WTC11 (cell line): ENCODE results near the gene FPR3. TPM values are rescaled to one million over a fixed set of nuclear protein-coding genes. Genes with fewer than 3 reads are reported as not detected.

Experiments used
- ATAC-seq: fragments of 200-7000 bp; cut with Tn5 transposase; 2 replicates; pipeline ENCODE4 v1.10.0; 2021; ENCODE audit warnings: mild to moderate bottlenecking, moderate library complexity
- CTCF ChIA-PET: fragments of 300-600 bp; sonication (Branson Sonifier 250); formaldehyde crosslinking; loops from one replicate; lab custom pipeline; 2021; ENCODE audit warnings: antibody characterized with exemption; lab: Charles Lee
- POLR2A ChIA-PET: fragments of 350-600 bp; sonication (Branson Sonifier 250); formaldehyde crosslinking; loops from one replicate; lab custom pipeline; 2021; ENCODE audit warnings: antibody characterized with exemption; lab: Charles Lee
- DNase-seq: peaks from one replicate; pipeline ENCODE4 v3.0.0; 2021; ENCODE audit warnings: low spot score
- H3K27ac Mint-ChIP-seq: 2 replicates; pipeline ENCODE4 v1.8.0; 2021; ENCODE audit warnings: mixed read lengths
- H3K27me3 Mint-ChIP-seq: 2 replicates; pipeline ENCODE4 v1.8.0; 2021; ENCODE audit warnings: low read depth, mild to moderate bottlenecking, moderate library complexity, mixed read lengths
- H3K36me3 Mint-ChIP-seq: 2 replicates; pipeline ENCODE4 v1.8.0; 2021; ENCODE audit warnings: mixed read lengths
- H3K4me1 Mint-ChIP-seq: 2 replicates; pipeline ENCODE4 v1.8.0; 2022; ENCODE audit warnings: mixed read lengths
- H3K4me3 Mint-ChIP-seq: 2 replicates; pipeline ENCODE4 v1.8.0; 2021; ENCODE audit warnings: mild to moderate bottlenecking, moderate library complexity, mixed read lengths
- H3K9me3 Mint-ChIP-seq: 2 replicates; pipeline ENCODE4 v1.8.0; 2021; ENCODE audit warnings: mixed read lengths
- AR ChIP-seq: fragments of 250-450 bp; sonication (Bioruptor Pico); IDR thresholded peaks from 2 replicates; pipeline ENCODE4 v1.9.0; 2021; ENCODE audit warnings: mild to moderate bottlenecking
- ATF3 ChIP-seq: sonication (generic); formaldehyde crosslinking; conservative IDR thresholded peaks from 2 replicates; pipeline ENCODE4 v1.8.1; 2022; ENCODE audit warnings: mild to moderate bottlenecking, missing genetic modification reagents
- ATF6 ChIP-seq: sonication (generic); formaldehyde crosslinking; IDR thresholded peaks from 2 replicates; pipeline ENCODE4 v1.8.1; 2023; ENCODE audit warnings: mild to moderate bottlenecking, missing genetic modification reagents
- CDX4 ChIP-seq: fragments of 250-450 bp; sonication (Bioruptor Pico); IDR thresholded peaks from 2 replicates; pipeline ENCODE4 v1.9.0; 2021; ENCODE audit warnings: moderate library complexity, mild to moderate bottlenecking, inconsistent platforms, borderline replicate concordance
- E2F5 ChIP-seq: sonication (generic); formaldehyde crosslinking; IDR thresholded peaks from 2 replicates; pipeline ENCODE4 v1.8.1; 2022; ENCODE audit warnings: mild to moderate bottlenecking, moderate library complexity, missing genetic modification reagents
- ERG ChIP-seq: fragments of 250-450 bp; sonication (Bioruptor Pico); IDR thresholded peaks from 2 replicates; pipeline ENCODE4 v1.8.0; 2021; ENCODE audit warnings: mild to moderate bottlenecking
- FOXK1 ChIP-seq: sonication (generic); formaldehyde crosslinking; IDR thresholded peaks from 2 replicates; pipeline ENCODE4 v1.8.0; 2022; ENCODE audit warnings: mild to moderate bottlenecking, moderate library complexity, missing genetic modification reagents
- GTF2I ChIP-seq: fragments of 250-450 bp; sonication (Bioruptor Pico); conservative IDR thresholded peaks from 2 replicates; pipeline ENCODE4 v1.4.0; 2021; ENCODE audit warnings: mild to moderate bottlenecking
- HMGA2 ChIP-seq: fragments of 250-450 bp; sonication (Bioruptor Pico); IDR thresholded peaks from 2 replicates; pipeline ENCODE4 v1.4.0; 2021; ENCODE audit warnings: mild to moderate bottlenecking, moderate library complexity
- HMGXB4 ChIP-seq: sonication (generic); formaldehyde crosslinking; IDR thresholded peaks from 2 replicates; pipeline ENCODE4 v1.8.1; 2023; ENCODE audit warnings: mild to moderate bottlenecking, moderate library complexity, missing genetic modification reagents
- MLX ChIP-seq: sonication (generic); formaldehyde crosslinking; IDR thresholded peaks from 2 replicates; pipeline ENCODE4 v1.8.1; 2023; ENCODE audit warnings: mild to moderate bottlenecking, missing genetic modification reagents, moderate library complexity
- USF2 ChIP-seq: sonication (generic); formaldehyde crosslinking; IDR thresholded peaks from 2 replicates; pipeline ENCODE4 v1.8.1; 2023; ENCODE audit warnings: mild to moderate bottlenecking, missing genetic modification reagents, moderate library complexity
- ZMAT4 ChIP-seq: fragments of 250-450 bp; sonication (Bioruptor Pico); IDR thresholded peaks from 2 replicates; pipeline ENCODE4 v1.9.0; 2021; ENCODE audit warnings: mild to moderate bottlenecking
- ZNF121 ChIP-seq: sonication (generic); formaldehyde crosslinking; IDR thresholded peaks from 2 replicates; pipeline ENCODE4 v1.8.0; 2023; ENCODE audit warnings: missing genetic modification reagents
- ZNF263 ChIP-seq: sonication (generic); formaldehyde crosslinking; IDR thresholded peaks from 2 replicates; pipeline ENCODE4 v1.8.1; 2022; ENCODE audit warnings: low read depth, mild to moderate bottlenecking, moderate library complexity, missing genetic modification reagents
- ZNF416 ChIP-seq: fragments of 250-450 bp; sonication (Bioruptor Pico); IDR thresholded peaks from 2 replicates; pipeline ENCODE4 v1.9.0; 2021; ENCODE audit warnings: mild to moderate bottlenecking, inconsistent platforms
- ZNF423 ChIP-seq: fragments of 250-450 bp; sonication (Bioruptor Pico); IDR thresholded peaks from 2 replicates; pipeline ENCODE4 v2.1.2; 2022; ENCODE audit warnings: mild to moderate bottlenecking, moderate library complexity
- ZNF512 ChIP-seq: sonication (generic); formaldehyde crosslinking; IDR thresholded peaks from 2 replicates; pipeline ENCODE4 v1.8.1; 2022; ENCODE audit warnings: missing genetic modification reagents, borderline replicate concordance
- total RNA-seq: library from RNA; stranded (reverse); gene quantifications from 3 replicates; pipeline ENCODE4 v1.2.3, GENCODE V29; 2021

The FPR3 gene
- total RNA-seq, 1 experiment from 2014 or later, result not detected

- H3K36me3 Mint-ChIP-seq, result no peaks in the 10 kb centered on the region
- TF ChIP-seq ZMAT4 (CRISPR knock-in tag), result no peak
- no peak for TF ChIP-seq HMGA2 (CRISPR knock-in tag)
- no peak for TF ChIP-seq MLX (CRISPR knock-in tag)
- no peak for TF ChIP-seq CDX4 (CRISPR knock-in tag)
- no peak for TF ChIP-seq ZNF263 (CRISPR knock-in tag)
- TF ChIP-seq, all 79 proteins: peak for 0
- H3K27ac Mint-ChIP-seq, result no peak within 1 kb of the TSS
- ChIA-PET CTCF (interaction anchor here (1.7 kb wide), 1 partner anchor 26 kb away, joined by 4 read pairs; no protein-coding TSS in a partner anchor), POLR2A (no interaction called here)
- H3K4me1 Mint-ChIP-seq, result no peaks in the 10 kb centered on the region
- H3K4me3 Mint-ChIP-seq, result no peak within 1 kb of the TSS
- no peak for ATAC-seq
- no peak for DNase-seq
- peaks cover 29% of the 10 kb centered on the region for H3K9me3 Mint-ChIP-seq
- peaks cover 11% of the 10 kb centered on the region for H3K27me3 Mint-ChIP-seq
Observed at GRCh38 chr19:51751655-51752054, 43.3 kb upstream of the FPR3 start, which contains the start of gene FPR1. FPR1 (minus strand) TSS chr19:51751878; CDS start chr19:51746994, 4,884 bp downstream.

GRCh38 chr19:51754109-51754508 is 40.8 kb upstream of the FPR3 start:
- H3K27me3 Mint-ChIP-seq, result peaks cover 8% of the 10 kb centered on the region
- no peak overlapping the region for H3K27ac Mint-ChIP-seq
- TF ChIP-seq GTF2I (CRISPR knock-in tag), result no peak
- no peak for TF ChIP-seq CDX4 (CRISPR knock-in tag)
- no peak for TF ChIP-seq ZNF416 (CRISPR knock-in tag)
- TF ChIP-seq HMGXB4 (CRISPR knock-in tag), result no peak
- TF ChIP-seq ERG (CRISPR knock-in tag), result no peak
- no peak for TF ChIP-seq E2F5 (CRISPR knock-in tag)
- TF ChIP-seq ATF3 (CRISPR knock-in tag), result no peak
- no peak for TF ChIP-seq ATF6 (CRISPR knock-in tag)
- TF ChIP-seq HMGA2 (CRISPR knock-in tag), result no peak
- no peak for TF ChIP-seq ZNF121 (CRISPR knock-in tag)
- no peak for TF ChIP-seq AR
- no peak for TF ChIP-seq FOXK1 (CRISPR knock-in tag)
- TF ChIP-seq USF2 (CRISPR knock-in tag), result no peak
- TF ChIP-seq ZNF423, result no peak
- TF ChIP-seq ZNF512 (CRISPR knock-in tag), result no peak
- H3K4me3 Mint-ChIP-seq, result no peak overlapping the region
- H3K4me1 Mint-ChIP-seq, result no peaks in the 10 kb centered on the region
- CTCF ChIA-PET, result no interaction called here
- H3K9me3 Mint-ChIP-seq, result peaks cover 32% of the 10 kb centered on the region
- DNase-seq (no peak), ATAC-seq (no peak)
- H3K36me3 Mint-ChIP-seq, result no peaks in the 10 kb centered on the region
- POLR2A ChIA-PET, result no interaction called here
